GM12891 (cell line): Measurements from ENCODE around the gene TMEM191B. TPM values are rescaled to one million over a fixed set of nuclear protein-coding genes. Genes with fewer than 3 reads are reported as not detected.
"Not testable (repeated sequence)": the region's sequence is repeated elsewhere in the genome, so short reads cannot be mapped to it uniquely, and the experiment has no call there.

Experiments used
- DNase-seq: peaks from one replicate; pipeline ENCODE4 v3.0.0; 2011; ENCODE audit warnings: low spot score; ENCODE audit not compliant: insufficient read length
- FAIRE-seq: peaks from 2 replicates; lab custom pipeline; 2011; peaks lifted over from hg19 to GRCh38; lab: Jason Lieb, UNC
- polyA plus RNA-seq: library from polyadenylated mRNA; unstranded; fragments of >200 nt; gene quantifications from one replicate; pipeline ENCODE4 v1.2.1, GENCODE V29; 2012; ENCODE audit warnings: low read depth, missing spikeins, inconsistent platforms; ENCODE audit not compliant: missing spikeins

TMEM191B gene
- polyA plus RNA-seq, result 3.9 TPM

DNA sequence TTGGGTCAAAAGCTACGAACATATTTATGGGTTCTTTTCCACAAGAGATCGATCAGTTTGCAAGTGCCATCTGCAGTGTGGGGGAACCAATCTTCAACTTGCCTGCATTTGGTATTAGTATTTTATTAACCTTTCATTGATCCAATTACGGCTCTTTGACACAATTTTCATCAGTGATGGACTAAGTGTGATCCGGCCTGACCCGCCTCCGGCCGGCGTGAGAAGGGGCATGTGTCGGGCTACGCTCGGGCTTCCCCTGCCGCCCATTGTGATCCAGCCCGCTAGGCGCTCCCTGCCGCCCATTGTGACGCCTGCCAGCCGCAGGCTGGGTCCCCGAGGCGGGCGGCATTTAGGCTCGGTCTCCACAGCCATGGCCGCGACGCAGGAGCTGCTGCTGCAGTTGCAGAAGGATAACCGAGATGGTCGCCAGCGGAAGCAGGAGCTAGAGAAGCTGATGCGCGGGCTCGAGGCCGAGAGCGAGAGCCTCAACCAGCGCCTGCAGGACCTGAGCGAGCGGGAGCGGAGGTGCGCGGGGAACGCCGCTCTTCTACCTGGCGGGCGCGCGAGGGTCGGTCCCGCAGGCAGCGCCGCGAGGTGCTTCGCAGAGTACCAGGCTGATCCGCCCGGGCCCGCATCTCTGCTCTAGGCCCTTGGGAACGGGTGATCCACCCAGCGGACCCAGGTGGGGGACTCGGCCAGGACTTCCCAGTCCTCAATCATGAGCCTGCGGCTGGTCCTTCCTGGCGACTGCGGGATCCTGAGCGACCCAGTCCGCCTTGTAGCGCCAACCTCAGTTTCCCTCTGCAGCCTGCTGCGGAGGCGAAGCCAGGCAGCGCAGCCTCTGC lies at the start of gene TMEM191B:
TSS of gene TMEM191B (plus strand) at position 51 of the 845 bp plus-strand sequence. CDS start at position 230, 179 bp downstream.
- not testable (repeated sequence) for DNase-seq, FAIRE-seq

DNA sequence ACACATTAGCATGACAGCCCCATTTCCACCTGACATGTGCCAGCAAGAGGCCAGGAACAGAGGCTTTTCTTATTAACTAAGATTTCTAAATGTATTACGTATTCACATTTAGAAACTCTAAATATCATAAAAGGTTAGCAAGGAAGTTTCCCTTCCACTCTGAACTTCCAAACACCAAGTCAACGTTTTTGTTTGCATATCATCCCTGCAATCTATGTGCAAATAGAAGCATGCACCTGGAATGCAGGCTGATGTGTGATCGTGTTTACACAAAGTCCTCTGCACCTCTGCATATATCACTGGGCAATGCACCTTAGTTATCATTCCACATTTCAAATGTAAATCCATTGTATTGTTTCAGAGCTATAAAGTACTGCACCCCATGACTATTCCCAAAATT lies 31.4 kb upstream of the TMEM191B start:
- FAIRE-seq, DNase-seq: not testable (repeated sequence)

DNA sequence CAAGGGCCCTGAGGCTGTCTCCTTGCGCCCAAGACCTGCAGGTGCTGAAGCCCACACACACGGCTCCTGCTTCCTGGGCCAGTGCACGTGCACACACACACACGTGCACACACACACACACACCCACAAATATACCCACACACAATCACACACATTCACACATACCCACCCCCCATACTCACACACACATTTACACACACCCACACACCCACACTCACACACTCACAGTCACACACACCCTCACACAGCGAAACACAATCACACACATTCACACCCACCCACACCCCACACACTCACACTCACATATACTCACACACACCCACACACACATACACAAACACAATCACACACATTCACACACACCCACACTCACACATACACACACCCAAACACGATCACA lies 16.3 kb upstream of the TMEM191B start:
- not testable (repeated sequence) for FAIRE-seq, DNase-seq

DNA sequence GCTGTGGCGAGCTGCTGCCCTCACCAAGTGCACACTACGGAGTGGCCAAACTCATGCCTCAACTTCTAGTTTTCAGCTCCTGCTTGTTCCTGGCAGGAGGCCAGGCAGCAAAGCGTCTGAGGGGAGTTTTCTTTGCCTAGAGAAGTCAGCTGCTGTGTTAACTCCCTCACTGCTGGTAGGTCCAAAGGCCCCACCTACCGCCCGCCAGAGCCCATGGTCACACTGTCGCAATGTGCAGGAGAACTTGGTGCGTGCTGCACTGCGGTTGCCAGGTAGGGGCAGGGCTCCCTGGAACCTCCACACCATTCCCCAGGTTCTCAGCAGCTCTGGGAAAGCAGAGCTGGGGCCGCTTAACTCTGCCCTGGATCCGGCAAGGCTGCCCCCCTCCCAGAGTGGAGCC lies 15.2 kb upstream of the TMEM191B start:
- not testable (repeated sequence) for DNase-seq

DNA sequence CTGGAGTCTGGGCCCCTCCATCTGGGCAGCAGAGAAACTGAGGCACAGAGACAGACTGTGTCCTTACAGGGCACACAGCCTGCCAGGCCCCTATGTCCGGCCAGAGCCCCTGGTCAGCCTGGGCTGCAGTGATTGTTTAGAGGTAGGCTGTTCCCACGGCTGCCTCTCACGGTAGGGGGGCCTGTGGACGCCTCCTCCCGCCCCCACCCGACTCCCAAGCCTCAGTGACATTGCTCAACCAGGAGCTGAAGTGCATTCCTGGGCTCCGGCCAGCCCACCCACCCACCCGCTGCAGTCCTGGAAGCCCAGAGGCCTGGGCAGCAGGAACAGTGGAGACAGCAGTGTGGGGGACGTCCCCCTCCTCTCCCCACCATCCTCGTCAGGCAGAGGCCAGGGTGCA lies 14.1 kb upstream of the TMEM191B start:
- not testable (repeated sequence) for FAIRE-seq, DNase-seq

More for the DNA sequence above, 15.2 kb upstream of the TMEM191B start:
- FAIRE-seq, result not testable (repeated sequence)

DNA sequence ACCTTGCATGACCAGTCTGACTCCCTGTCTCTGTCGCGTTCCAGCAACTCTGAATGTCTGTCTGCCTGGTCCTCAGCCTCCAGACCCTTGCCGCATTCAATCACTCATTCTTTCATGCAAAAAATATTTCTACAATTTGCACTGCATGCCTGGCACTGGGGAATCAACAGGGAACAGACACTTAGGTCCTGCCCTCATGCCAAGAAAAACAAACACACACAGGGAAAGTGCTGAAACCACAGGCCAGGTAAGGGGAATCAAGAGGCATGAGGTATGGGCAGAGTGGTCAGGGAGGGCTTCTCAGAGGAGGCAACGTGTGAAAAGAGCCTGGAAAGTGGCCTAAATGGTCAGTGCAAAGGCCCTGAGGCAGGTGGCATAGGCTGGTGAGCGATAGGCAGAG lies 9.5 kb upstream of the TMEM191B start, which contains the start of gene GGTLC3:
TSS of gene GGTLC3 (minus strand) at position 101 of the 400 bp plus-strand sequence. CDS start 264 bp downstream, outside the sequence.
- DNase-seq, FAIRE-seq: not testable (repeated sequence)

DNA sequence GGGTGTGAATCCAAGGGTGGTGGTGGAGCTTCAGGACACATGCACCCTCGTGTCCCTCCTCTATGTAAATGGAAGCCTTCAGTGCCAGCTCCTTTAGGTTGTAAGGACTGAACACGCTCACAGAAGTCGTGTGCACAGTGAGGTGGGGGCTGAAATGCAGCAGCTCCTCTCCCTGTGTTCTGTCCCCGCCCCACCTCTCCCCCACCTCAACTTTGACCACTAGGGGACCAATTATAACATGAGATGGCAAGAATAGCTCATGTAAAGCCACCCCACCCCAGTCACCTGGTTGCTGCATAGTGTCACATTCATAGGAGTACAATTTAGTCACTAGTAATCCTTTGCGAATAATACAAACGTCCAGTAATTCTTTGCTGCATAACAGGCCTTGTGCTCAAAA lies 4.8 kb upstream of the TMEM191B start:
- DNase-seq, FAIRE-seq: not testable (repeated sequence)

DNA sequence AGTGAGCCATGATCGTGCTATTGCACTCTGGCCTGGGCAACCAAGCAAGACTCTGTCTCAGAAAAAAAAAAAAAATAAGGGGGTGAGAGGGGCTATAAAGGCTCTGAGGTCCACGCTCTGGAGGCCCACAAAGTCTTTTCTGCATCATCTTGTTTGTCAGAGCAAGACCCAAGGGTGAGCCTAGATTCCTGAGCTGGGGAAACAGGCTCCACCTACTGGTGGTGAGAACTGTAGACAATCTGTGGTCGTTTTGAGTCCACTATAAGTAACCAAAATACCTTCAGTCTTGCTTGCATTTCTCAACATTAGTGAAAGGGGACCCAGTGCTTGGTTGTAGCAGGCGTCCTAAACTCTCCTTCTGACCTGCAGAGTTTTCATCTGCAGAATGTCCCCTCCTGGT lies 4.3 kb upstream of the TMEM191B start:
- DNase-seq, FAIRE-seq: not testable (repeated sequence)

DNA sequence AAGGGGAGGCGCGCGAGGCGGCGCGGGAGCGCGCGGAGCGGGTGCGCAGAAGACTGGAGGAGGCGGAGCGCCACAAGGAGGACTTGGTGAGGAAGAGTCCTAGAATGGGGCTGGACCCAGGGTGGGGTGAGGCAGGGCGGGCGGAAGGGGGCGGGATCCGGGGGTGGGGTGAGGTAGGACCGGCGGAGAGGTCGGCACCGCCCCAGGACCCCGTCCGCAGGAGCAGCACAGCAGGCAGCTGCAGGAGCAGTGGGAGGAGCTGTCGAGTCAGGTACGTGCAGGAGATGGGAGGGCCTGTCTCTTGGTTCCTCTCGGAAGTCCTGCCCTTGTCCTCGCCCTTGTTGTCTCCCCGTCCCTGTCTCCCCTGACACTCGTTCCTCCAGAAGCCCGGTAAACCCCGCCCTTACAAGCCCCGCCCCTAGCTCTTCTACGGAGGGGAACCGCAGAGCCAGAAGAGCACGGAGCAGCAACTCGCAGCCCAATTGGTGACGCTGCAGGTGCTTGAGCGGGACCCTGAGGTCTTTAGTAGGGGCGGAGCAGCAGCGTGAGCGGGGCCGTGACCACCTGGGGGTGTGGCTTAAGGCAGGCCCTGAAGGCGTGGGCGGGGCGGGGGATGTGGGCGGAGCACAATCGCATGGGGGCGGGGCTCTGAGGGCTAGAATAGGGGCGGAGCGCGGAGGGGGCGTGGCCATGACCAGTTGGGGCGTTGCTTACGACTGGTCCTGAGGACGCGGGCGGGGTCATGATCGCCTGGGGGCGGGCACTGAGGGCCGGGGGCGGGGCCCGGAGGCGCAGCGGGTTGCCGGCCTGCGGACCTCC lies 1.2 kb downstream of the TMEM191B start:
- not testable (repeated sequence) for DNase-seq, FAIRE-seq

DNA sequence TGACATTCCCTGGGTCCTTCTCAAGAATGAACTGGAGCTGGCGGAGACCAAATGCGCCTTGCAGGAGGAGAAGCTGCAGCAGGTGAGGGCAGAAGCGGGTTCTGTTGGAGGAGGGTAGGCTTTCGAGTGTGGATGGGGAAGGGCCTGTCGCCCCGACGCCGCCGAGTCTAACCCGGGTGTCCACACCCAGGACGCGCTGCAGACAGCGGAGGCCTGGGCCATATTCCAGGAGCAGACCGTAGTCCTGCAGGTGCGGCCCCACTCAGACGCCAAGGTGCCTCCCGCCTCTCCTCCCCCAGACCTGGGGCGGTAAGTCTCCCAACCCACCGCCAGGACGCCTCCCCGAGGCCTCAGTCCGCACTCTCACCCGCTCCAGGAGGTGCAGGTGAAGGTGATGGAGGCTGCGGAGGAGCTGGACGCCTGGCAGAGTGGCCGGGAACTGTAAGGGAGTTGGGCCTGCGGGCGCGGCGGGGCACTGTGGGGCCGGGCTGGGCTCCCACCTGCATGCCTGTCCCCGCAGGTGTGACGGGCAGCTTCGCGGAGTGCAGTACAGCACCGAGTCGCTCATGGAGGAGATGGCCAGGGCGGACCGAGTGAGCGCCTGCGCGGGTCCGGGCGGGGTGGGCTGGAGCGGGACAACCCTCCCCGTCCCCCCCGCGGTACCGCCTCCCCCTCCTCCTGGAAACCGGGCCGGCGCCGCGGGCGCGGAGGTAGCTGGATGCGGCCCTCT lies 2.0 kb downstream of the TMEM191B start:
- FAIRE-seq, DNase-seq: not testable (repeated sequence)

DNA sequence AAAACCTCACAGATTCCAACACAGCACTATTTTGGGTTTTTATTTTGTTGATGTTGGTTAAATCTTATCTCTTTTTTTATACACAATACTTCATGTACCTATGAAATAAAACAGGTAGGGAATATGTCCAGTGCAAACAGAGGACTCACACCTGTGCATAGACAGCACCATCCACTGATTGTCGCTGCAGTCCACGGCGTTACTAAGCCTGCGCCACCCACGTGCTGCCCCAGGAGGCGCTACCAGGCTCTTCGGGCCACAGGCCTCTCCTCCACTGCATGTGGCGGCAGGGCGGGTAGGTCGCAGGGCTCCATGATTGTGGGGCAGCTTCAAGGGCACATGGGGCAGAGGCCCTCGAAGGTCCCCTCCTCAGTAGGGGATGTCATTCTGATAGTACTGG lies 6.0 kb downstream of the TMEM191B start:
- DNase-seq, FAIRE-seq: not testable (repeated sequence)

DNA sequence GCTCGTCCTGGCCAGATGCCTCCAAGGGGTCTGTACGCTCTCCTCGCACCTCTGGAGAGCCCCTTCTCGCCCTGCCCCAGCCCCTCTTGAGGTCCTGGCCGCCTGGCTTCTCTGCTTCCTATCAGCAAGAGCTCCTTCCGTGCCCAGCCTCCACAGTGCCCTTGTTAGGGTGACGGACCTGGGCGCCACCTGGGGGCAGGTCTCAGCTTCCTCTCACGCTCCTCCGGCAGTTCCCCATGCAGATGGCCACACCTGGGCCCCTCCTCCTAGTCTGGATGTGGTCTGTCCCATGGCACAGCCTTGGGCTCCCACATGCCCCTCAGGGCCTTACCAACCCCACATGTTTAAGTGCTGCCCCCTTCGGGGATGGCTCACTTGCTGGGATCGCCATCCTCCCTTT lies 6.7 kb downstream of the TMEM191B start:
- DNase-seq, FAIRE-seq: not testable (repeated sequence)

DNA sequence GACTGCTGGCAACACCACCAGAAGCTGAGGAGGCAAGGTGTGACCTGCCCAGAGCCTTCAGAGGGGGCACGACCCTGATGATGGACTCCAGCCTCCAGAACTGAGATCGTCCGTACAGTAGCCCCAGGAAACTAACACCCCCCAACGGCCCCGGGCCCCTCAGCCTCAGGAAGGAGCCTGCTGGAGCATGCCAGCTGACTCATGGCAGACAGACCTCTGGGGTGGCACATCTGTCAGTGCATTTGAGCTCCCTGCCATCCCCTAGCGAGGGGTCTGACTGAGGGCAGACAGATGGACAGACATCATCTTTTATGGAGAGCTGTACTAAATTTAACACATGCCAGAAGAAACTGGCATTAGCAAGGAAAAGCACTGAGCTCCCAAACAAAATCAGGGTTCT lies 12.4 kb downstream of the TMEM191B start:
- not testable (repeated sequence) for DNase-seq, FAIRE-seq

DNA sequence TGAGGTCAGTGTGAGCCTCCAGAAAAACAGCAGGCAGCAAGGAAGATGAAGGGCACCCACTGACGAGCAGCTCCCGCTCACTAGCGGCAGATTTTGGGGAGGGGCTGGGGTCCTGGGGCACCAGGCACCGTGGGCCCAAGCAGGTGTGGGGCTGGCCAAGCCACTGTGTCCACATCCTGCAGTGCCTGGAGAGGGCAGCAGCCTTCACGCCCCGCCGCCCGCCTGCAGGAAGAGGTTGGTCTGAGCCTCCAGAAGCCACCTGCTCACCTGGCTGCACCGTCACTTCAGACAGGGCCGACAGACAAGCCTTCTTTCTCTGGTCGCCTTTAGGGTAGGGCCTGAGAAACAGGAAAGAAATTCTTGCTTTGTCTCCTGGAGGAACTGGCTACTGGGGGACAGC lies 15.8 kb downstream of the TMEM191B start:
- FAIRE-seq, result not testable (repeated sequence)

DNA sequence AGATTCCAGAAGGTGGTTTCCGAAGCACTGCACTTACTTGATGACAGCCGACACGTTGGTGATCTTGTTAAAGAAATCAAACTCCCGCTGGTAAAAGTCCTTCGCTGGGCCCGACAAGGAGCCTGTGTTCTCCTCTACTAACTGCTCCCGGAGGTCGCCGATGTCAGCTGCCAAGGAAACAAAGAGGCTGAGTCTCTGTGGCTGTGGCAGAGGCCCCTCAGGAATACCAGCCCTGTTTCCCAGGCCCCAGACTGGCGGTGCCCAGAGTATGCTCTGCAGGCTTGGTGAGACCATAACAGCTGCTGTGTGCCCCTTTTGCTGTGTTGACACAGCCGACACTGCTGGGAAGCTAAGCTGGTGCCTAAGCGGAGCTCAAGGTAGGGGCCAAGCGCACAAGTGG lies 17.0 kb downstream of the TMEM191B start:
- FAIRE-seq, DNase-seq: not testable (repeated sequence)

More for the DNA sequence above, 15.8 kb downstream of the TMEM191B start:
- DNase-seq, result not testable (repeated sequence)

DNA sequence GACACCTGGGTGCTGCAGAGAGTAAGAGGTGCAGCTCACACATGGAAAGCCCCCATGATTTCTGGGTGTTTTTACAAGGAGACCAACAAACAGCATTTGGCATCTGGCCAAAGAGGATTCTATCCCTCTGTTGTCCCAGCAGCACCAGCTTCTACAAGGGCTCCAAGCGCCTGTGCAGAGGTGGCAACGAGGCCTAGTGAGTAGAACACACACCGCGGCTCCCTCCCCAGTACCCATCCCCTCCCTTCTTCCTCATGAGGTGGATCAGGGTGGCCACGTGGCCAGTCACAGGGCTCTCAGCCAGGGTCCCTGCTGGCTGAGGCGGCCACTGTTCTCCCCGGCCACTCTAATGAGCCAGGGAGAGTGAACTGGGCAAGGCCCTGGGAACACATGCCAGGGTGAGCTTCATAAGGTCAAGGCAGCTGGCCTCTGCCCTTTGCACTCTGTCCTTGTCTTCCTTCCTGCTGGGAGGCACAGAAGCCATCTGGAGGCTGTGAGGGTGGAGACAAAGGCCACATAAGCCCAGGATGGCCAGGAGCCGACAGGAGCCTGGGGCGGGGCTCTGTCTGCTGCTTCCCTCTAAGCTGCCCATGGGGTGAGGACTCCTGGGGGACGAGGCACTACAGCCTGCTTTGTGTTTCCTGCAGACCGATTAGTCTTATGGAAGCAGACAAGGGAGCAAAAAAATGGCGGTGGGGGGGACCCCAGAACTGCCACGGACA lies 22.0 kb downstream of the TMEM191B start:
- DNase-seq, FAIRE-seq: not testable (repeated sequence)

DNA sequence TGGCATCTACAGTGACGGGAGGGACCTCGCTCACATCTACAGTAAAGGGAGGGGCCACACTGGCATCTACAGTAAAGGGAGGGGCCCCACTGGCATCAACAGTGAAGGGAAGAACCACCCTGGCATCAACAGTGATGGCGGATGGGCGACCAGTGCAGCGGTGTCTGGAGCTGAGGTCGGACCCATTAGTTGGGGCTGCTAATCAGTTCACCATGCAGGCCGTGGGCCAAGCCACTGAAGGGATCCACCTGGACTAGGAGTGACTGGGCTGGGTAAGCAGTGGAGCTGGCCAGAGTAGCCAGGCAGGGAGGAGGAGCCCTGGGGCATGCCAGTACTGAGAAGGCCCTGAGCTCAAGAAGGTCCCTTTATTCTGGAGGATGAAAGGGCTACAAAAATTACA lies 23.4 kb downstream of the TMEM191B start:
- not testable (repeated sequence) for DNase-seq, FAIRE-seq

DNA sequence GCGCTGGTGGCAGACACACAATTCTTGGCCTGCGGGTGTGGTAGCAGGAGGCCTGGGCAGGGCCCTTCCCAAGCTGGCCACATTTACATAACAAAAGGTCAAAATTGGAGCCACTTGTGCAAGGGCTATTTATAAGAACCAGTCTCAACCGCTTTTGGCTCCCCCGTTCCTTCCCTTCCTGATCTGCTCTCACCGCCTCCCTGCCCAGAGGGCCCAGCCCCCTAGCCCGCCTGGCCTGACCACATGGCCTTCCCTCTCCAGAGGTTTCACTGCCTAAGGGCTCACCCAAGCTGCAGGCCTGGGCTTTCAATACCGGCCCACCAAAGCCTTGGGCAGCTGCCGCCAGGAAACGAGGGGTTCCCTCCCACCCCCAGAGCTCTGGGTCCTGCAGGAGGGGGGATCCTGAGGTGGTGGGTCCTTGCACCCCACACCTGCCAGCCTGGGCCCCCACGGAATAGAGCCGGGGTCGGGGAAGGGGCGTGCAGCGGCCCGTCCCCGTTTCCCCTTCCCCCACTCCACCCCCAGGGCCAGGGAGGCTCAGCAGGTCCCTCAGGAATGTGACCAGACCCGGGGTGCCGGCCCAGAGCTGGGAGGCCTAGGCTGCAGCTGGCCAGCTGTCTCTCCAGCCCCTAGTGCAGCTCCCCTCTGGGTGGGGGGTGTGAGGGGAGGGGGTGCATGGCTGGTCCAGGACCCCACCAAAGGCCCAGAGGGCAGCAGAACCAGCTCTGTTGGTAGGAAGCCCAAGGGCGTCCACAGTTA lies 25.4 kb downstream of the TMEM191B start:
- not testable (repeated sequence) for FAIRE-seq, DNase-seq
